ENCODE measurements around the gene MITF.

The MITF gene

GRCh38 chr3:69866988-69867720 is 127.9 kb downstream of the MITF start:
- TF ChIP-seq, protein P1, sequence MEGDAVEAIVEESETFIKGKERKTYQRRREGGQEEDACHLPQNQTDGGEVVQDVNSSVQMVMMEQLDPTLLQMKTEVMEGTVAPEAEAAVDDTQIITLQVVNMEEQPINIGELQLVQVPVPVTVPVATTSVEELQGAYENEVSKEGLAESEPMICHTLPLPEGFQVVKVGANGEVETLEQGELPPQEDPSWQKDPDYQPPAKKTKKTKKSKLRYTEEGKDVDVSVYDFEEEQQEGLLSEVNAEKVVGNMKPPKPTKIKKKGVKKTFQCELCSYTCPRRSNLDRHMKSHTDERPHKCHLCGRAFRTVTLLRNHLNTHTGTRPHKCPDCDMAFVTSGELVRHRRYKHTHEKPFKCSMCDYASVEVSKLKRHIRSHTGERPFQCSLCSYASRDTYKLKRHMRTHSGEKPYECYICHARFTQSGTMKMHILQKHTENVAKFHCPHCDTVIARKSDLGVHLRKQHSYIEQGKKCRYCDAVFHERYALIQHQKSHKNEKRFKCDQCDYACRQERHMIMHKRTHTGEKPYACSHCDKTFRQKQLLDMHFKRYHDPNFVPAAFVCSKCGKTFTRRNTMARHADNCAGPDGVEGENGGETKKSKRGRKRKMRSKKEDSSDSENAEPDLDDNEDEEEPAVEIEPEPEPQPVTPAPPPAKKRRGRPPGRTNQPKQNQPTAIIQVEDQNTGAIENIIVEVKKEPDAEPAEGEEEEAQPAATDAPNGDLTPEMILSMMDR (IDR thresholded peaks at IDR 0.05; ENCODE audit: extremely low read depth, missing control alignments), result no peak
- no peak for DNase-seq (ENCODE audit: low spot score)

DNA sequence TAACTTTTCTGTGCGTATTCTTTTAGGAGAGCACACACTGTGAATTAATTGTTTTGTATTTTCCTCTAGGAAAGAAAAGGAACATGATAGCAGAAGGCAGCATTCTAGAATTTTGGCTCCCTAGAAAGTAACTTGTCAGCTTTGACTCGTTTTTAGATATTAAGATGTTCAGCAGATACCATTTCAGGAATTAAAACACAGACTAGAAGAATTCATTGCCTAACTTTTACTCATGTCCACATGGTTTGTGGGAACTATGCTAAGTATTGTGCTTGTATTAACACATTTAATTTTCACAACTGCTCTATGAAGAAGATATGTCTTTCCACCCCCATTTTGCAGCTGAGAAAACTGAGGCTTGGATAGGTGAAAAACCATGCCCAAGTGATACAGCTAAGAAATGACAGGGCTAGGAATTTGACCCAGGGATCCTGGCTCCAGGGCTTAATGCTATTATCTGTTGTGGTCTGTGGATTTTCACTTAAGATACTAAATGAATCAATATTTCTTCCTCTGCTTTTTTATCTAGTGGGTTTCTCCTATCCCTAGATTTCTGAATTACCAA is 128.8 kb downstream of the MITF start:
- TF ChIP-seq, protein P1 (IDR thresholded peaks at IDR 0.05; ENCODE audit: extremely low read depth, missing control alignments), result no peak

DNA sequence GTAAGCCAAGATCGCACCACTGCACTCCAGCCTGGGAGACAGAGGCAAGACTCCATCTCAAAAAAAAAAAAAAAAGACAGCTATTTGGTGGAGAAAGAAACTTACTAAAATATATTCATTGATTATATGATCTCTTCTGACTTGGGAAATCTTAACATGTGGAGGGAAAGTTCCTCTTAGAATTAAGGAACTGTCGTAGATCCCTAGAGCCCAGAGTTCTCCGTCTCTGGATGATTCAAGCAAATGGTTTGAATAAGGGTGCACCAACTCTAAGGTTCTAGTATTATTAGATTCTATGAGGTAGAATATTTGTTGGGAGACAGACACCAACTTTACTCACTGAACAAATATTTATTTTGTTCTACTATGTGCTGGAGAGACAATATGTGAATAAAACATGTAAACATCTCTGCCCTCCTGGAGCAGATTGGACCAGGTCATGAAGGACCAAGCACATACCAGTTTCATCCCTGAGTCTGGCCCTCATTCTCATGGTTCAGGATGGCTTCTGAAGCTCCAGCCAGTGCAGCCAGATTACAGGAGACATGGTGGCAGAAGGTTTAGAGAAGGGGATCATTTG is 129.7 kb downstream of the MITF start:
- TF ChIP-seq, protein P1 (IDR thresholded peaks at IDR 0.05; ENCODE audit: extremely low read depth, missing control alignments), result no peak
- no peak for DNase-seq (ENCODE audit: low spot score)

More for the DNA sequence above, 128.8 kb downstream of the MITF start:
- no peak for DNase-seq (ENCODE audit: low spot score)

GRCh38 chr3:69869643-69870042 is 130.4 kb downstream of the MITF start:
- TF ChIP-seq, protein P1 (IDR thresholded peaks at IDR 0.05; ENCODE audit: extremely low read depth, missing control alignments), result no peak
- DNase-seq (ENCODE audit: low spot score), result no peak

DNA sequence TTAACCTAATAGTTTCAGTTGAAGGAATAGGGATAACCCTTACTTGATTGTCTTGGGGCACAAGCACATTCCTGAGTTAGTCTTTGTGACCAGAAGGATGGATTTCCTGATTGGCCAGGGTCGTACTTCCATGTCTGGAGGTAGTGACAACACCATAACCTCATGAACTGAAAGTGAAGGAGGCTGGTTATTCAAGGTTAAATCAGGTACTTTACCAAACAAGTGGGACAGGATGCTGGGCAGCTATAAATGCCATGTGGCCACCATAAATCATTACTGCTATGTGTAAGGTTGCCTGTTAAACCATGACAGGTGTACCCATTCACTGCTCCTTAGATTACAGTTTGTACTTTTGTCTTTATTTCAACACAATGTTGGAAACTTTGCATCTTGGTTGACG is 132.0 kb downstream of the MITF start:
- no peak for DNase-seq (ENCODE audit: low spot score)
- TF ChIP-seq, protein P1 (IDR thresholded peaks at IDR 0.05; ENCODE audit: extremely low read depth, missing control alignments), result no peak

DNA sequence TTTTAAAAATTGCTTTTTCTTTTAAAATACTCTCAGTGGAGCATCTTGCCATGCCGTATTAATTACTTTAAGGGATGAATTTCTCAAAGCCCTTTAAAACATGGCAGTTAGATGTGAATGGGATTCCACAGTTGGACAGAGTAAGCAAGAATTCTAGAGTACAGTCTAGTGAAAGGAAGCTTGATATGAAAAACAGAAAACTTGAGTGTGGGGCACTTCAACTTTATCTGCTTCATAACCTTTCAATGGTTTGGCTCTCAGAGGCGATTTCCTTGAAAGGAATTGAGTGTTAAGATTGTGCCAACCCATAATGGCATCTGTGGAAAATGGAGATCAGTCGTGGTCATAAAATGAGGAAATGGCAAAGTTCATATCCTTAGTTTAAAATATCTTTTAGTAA is 132.6 kb downstream of the MITF start:
- TF ChIP-seq, protein P1 (IDR thresholded peaks at IDR 0.05; ENCODE audit: extremely low read depth, missing control alignments), result no peak
- DNase-seq (ENCODE audit: low spot score), result no peak

- no peak for DNase-seq (ENCODE audit: low spot score)
- TF ChIP-seq, protein P1 (IDR thresholded peaks at IDR 0.05; ENCODE audit: extremely low read depth, missing control alignments), result no peak
These were observed 133.6 kb downstream of the MITF start for GRCh38 chr3:69872783-69873378.

Data from GM20000 (cell line).